Thyroid gland (tissue), 4 donors: ENCODE data around the gene FRAS1. TPM values are rescaled to one million over a fixed set of nuclear protein-coding genes. Genes with fewer than 3 reads are reported as not detected.
A peak's percentile ranks its signal among the peaks of the same experiment; 100 is the strongest.

Experiments
- DNase-seq, 2 donors: peaks; one replicate each; pipeline ENCODE4 v3.0.0-alpha.2; 2019
- H3K27ac ChIP-seq, 3 donors: fragments of 200-600 bp; sonication (generic); 1 replicate in 2 of 3; 2 replicates in 1 of 3; pipeline ENCODE4 v1.5.1; 2016 to 2019; ENCODE audit warnings: mild to moderate bottlenecking in 1 of 3, moderate library complexity in 1 of 3
- H3K27me3 ChIP-seq: fragments of 200-600 bp; sonication (generic); one replicate; pipeline ENCODE4 v1.5.1; 2019
- H3K36me3 ChIP-seq, 2 donors: fragments of 200-600 bp; sonication (generic); one replicate each; pipeline ENCODE4 v1.5.1; 2016 to 2019
- H3K4me1 ChIP-seq, 2 donors: fragments of 200-600 bp; sonication (generic); one replicate each; pipeline ENCODE4 v1.5.1; 2017 to 2019
- H3K4me3 ChIP-seq, 3 donors: fragments of 200-600 bp; sonication (generic); replicated peaks in 1 of 3; 1 replicate in 2 of 3; 2 replicates in 1 of 3; pipeline ENCODE4 v1.5.1; 2016; ENCODE audit warnings: mild to moderate bottlenecking in 1 of 3
- H3K9me3 ChIP-seq: fragments of 200-600 bp; sonication (generic); one replicate; pipeline ENCODE4 v1.5.1; 2017
- POLR2A ChIP-seq, 2 donors: fragments of 450-650 bp; IDR thresholded peaks; one replicate each; pipeline ENCODE4 v1.6.1; 2017; ENCODE audit warnings: antibody characterized with exemption in 2 of 2, mild to moderate bottlenecking in 2 of 2, moderate library complexity in 1 of 2
- WGBS, 2 donors: methylation state at CpG; one replicate each; pipeline ENCODE4 v1.1.5; 2017; 5-methylcytosine and 5-hydroxymethylcytosine counted together
- intact Hi-C: fragments of 100-400 bp; cut with DNase I; formaldehyde crosslinking; loops from one replicate; pipeline ENCODE4 v1.15.1; 2023
- total RNA-seq, 4 donors: library from RNA; depleted of rRNA; stranded (reverse); fragments of >200 nt; gene quantifications; one replicate each; pipeline ENCODE4 v1.2.3, GENCODE V29; 2016
- TF ChIP-seq, protein P1 (sequence below), 6 experiments: fragments of 200-600 bp in 3 of 6; fragments of 450-650 bp in 3 of 6; sonication (generic) in 3 of 6; IDR thresholded peaks; one replicate each; pipeline ENCODE4 v1.5.1; 2016 to 2019; ENCODE audit warnings: antibody characterized with exemption in 6 of 6, mild to moderate bottlenecking in 2 of 6, inconsistent platforms in 1 of 6, moderate library complexity in 1 of 6

FRAS1 gene
- total RNA-seq, 4 donors from 2014 or later: 25.4 to 42.3 (median 31.7) TPM

DNA sequence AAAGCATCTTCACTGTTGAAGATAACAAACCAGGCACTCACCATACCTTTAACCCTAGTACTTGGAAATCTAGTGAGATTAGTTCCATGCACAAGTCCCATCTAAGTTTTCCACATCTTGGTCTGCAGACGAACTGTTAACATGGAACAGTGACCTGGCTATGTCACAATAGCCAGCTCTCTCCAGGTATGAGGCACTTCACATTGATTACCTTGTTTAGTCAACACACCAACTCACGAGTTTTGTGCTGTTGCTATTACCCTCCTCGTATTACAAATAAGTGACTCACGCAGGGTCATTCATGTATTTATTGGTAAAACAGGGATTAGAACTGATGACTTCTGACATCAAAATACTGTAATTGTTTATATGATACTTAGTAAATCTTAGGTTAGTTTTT lies 36.4 kb upstream of the FRAS1 start:
- peaks cover 46 to 55% of the 10 kb centered on the region in 2 donors for H3K4me1 ChIP-seq
- intact Hi-C loops: no loop called here
- peak overlapping the region; percentile 85 to 97 (median 90) for H3K27ac ChIP-seq
- TF ChIP-seq, protein P1, sequence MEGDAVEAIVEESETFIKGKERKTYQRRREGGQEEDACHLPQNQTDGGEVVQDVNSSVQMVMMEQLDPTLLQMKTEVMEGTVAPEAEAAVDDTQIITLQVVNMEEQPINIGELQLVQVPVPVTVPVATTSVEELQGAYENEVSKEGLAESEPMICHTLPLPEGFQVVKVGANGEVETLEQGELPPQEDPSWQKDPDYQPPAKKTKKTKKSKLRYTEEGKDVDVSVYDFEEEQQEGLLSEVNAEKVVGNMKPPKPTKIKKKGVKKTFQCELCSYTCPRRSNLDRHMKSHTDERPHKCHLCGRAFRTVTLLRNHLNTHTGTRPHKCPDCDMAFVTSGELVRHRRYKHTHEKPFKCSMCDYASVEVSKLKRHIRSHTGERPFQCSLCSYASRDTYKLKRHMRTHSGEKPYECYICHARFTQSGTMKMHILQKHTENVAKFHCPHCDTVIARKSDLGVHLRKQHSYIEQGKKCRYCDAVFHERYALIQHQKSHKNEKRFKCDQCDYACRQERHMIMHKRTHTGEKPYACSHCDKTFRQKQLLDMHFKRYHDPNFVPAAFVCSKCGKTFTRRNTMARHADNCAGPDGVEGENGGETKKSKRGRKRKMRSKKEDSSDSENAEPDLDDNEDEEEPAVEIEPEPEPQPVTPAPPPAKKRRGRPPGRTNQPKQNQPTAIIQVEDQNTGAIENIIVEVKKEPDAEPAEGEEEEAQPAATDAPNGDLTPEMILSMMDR (IDR thresholded peaks at IDR 0.05): no peak
- TF ChIP-seq POLR2A (IDR thresholded peaks at IDR 0.05): peak in 1 of 2 donors; percentile 9
- no peaks in the 10 kb centered on the region for H3K36me3 ChIP-seq
- no peaks in the 10 kb centered on the region for H3K9me3 ChIP-seq
- H3K27me3 ChIP-seq: no peaks in the 10 kb centered on the region
- 47 to 55% methylated on average over 4 of the region's 4 CpGs for WGBS, 2 donors
- no peak overlapping the region for H3K4me3 ChIP-seq
- peak; percentile 16 to 37 for DNase-seq

DNA sequence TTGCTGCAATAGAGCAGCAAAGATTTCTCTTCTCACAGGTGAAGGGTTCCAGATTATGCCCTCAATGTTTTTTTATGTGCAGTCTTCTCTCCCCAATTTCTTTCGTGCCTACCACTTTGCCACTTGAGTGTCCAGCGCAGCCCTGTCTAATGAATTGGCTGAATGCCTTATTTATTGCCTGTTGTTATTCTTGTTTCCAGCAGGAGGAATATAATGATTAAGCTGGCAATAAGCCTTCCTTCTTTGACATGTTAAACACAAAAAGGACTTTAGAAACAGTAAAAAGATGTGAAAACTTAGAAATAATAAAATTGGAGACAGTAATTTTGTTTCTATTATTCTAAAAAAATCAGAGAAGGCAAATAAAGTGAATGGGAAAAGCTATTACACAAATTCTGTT lies 34.6 kb upstream of the FRAS1 start:
- H3K9me3 ChIP-seq: no peaks in the 10 kb centered on the region
- intact Hi-C loops: no loop called here
- no peaks in the 10 kb centered on the region for H3K36me3 ChIP-seq
- peak; percentile 19 to 26 for DNase-seq
- peak overlapping the region in 1 of 3 donors; percentile 8 for H3K27ac ChIP-seq
- H3K4me1 ChIP-seq: peaks cover 34 to 38% of the 10 kb centered on the region in 2 donors
- H3K27me3 ChIP-seq: no peaks in the 10 kb centered on the region
- TF ChIP-seq, protein P1 (IDR thresholded peaks at IDR 0.05): peak in 2 of 6 experiments; percentile 29 to 33
- TF ChIP-seq POLR2A (IDR thresholded peaks at IDR 0.05): no peak
- no peak overlapping the region for H3K4me3 ChIP-seq
- 32 to 39% methylated on average over 2 of the region's 2 CpGs for WGBS, 2 donors

DNA sequence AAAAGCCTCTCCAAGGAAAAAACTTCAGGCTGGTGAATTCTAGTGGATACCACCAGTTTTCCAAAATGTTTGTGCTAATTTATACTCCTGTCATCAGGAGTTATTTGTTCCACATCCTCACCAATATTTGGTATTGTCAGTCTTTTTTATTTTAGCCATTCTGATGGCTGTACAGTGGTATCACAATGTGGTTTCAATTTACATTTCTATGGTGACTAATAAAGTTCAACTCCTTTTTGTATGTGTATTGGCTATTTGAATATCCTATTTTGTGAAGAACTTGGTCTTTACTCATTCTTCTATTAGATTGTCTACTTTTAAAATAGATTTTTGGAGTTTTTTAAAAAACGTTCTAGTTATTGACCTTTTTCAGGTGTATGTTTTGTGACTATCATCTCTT lies 33.0 kb upstream of the FRAS1 start:
- Histone ChIP-seq H3K9me3 (no peaks in the 10 kb centered on the region), H3K4me1 (peaks cover 23 to 26% of the 10 kb centered on the region in 2 donors), H3K36me3 (no peaks in the 10 kb centered on the region), H3K4me3 (no peak overlapping the region), H3K27me3 (no peaks in the 10 kb centered on the region), H3K27ac (no peak overlapping the region)
- TF ChIP-seq, protein P1 (IDR thresholded peaks at IDR 0.05): no peak
- TF ChIP-seq POLR2A (IDR thresholded peaks at IDR 0.05): no peak
- DNase-seq: no peak
- intact Hi-C loops: no loop called here
- 63 to 78% methylated on average over 1 of the region's 1 CpG for WGBS, 2 donors

DNA sequence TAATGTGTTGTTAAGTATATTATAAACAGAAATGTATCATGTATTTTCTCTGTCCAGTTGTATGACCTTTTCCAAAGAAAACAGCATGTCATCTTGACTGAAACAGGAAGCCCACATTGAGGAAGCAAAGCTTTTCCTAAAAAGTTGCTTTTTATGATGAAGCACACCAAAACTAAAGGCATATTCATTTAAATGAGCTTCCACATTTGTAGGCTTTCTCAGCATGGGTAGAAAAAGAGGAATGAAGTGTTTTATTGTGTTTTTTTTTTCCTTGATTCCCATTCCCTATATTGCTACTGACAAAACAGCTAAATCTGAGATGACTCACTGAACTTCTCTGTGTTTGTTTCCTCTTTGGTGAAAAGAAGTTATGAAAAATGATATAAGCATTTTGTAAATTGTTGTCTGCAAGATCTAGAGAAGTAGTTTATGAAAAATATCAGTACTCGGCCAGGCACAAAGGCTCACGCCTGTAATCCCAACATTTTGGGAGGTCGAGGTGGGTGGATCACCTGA lies 32.5 kb upstream of the FRAS1 start:
- Histone ChIP-seq H3K9me3 (no peaks in the 10 kb centered on the region), H3K36me3 (no peaks in the 10 kb centered on the region), H3K27ac (no peak overlapping the region), H3K4me1 (peaks cover 18 to 21% of the 10 kb centered on the region in 2 donors), H3K27me3 (no peaks in the 10 kb centered on the region), H3K4me3 (no peak overlapping the region)
- TF ChIP-seq, protein P1 (IDR thresholded peaks at IDR 0.05): no peak
- TF ChIP-seq POLR2A (IDR thresholded peaks at IDR 0.05): no peak
- intact Hi-C loops: no loop called here
- 90 to 92% methylated on average over 3 of the region's 3 CpGs for WGBS, 2 donors
- no peak for DNase-seq

DNA sequence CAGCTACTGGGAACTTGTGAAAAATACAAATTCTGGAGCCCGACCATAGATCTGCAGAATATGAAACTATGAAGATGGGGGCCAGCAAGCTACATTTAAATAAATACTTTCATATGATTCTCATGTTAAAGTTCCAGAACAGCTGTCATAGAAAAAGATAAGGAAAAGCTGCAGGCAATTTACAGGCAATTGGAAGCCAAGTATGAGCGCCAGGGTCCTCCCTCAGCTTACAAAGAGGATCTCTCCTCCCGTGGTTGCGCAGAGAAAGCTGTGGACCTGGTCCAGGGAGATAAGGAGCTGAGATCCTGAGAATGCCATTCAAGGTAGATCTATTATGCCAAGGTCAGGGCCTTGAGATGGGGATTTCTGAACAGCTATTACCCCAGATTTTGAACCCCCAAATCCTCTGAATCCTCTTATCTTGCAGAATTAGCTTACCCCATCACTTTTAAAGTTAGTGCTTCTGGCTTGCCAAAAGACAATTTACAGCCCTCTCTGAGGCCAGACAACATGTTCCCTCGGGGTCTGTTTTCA lies 25.6 kb upstream of the FRAS1 start:
- TF ChIP-seq, protein P1 (IDR thresholded peaks at IDR 0.05): no peak
- no peak for TF ChIP-seq POLR2A (IDR thresholded peaks at IDR 0.05)
- intact Hi-C loops: no loop called here
- Histone ChIP-seq H3K27me3 (no peaks in the 10 kb centered on the region), H3K27ac (no peak overlapping the region), H3K36me3 (no peaks in the 10 kb centered on the region), H3K9me3 (no peaks in the 10 kb centered on the region), H3K4me3 (no peak overlapping the region), H3K4me1 (no peaks in the 10 kb centered on the region)
- no peak for DNase-seq
- WGBS, 2 donors: 87 to 88% methylated on average over 5 of the region's 5 CpGs
